ENCODE measurements around the gene SMARCD3. TPM values are rescaled to one million over a fixed set of nuclear protein-coding genes. Genes with fewer than 3 reads are reported as not detected.

The SMARCD3 gene
- total and polyA plus RNA-seq, 2 experiments from 2014 or later = 3.3 to 4.0 TPM

DNA sequence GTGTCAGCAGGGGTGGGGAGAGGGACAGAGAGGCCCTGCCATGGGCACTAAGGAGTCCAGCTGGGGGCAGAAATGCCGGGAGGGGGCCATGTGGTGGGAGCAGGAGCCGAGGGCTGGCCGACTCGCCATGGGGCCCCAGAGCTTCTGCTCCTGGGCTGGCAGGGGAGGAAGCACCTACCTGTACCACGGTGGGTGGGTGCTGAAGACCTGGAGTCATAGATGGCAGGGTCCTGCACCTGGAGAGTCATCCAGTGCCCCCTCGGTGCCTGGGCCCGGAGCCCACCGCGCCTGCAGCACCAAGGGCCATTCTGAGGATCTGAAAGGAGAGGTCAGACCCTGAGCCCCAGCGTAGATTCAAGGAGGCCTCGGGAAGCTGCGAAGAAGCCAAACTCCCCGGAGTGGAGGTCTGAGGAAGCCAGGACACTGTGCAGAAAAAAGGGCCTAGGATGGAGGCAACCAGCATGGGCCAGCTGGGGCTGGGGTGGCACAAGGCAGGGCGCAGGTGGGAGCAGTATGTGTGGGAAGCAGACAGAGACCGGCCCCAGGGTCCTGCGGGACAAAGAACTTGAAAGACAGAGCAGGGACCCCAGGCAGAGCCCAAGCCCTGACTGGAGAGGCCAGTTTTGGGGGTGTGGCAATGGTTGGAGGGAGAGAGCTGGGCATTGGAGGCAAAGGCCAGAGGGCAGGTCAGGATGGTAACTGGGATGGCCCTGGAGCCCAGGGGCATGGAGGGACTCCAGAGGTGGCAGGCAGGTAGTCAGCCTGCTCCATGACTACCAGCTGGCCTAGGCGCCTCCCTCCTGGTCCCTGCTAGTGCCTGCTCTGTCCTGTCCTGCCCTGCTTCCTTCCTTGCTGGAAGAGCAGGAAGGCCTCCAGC is 26.7 kb upstream of the SMARCD3 start (continued):
- TF ChIP-seq, protein P1, sequence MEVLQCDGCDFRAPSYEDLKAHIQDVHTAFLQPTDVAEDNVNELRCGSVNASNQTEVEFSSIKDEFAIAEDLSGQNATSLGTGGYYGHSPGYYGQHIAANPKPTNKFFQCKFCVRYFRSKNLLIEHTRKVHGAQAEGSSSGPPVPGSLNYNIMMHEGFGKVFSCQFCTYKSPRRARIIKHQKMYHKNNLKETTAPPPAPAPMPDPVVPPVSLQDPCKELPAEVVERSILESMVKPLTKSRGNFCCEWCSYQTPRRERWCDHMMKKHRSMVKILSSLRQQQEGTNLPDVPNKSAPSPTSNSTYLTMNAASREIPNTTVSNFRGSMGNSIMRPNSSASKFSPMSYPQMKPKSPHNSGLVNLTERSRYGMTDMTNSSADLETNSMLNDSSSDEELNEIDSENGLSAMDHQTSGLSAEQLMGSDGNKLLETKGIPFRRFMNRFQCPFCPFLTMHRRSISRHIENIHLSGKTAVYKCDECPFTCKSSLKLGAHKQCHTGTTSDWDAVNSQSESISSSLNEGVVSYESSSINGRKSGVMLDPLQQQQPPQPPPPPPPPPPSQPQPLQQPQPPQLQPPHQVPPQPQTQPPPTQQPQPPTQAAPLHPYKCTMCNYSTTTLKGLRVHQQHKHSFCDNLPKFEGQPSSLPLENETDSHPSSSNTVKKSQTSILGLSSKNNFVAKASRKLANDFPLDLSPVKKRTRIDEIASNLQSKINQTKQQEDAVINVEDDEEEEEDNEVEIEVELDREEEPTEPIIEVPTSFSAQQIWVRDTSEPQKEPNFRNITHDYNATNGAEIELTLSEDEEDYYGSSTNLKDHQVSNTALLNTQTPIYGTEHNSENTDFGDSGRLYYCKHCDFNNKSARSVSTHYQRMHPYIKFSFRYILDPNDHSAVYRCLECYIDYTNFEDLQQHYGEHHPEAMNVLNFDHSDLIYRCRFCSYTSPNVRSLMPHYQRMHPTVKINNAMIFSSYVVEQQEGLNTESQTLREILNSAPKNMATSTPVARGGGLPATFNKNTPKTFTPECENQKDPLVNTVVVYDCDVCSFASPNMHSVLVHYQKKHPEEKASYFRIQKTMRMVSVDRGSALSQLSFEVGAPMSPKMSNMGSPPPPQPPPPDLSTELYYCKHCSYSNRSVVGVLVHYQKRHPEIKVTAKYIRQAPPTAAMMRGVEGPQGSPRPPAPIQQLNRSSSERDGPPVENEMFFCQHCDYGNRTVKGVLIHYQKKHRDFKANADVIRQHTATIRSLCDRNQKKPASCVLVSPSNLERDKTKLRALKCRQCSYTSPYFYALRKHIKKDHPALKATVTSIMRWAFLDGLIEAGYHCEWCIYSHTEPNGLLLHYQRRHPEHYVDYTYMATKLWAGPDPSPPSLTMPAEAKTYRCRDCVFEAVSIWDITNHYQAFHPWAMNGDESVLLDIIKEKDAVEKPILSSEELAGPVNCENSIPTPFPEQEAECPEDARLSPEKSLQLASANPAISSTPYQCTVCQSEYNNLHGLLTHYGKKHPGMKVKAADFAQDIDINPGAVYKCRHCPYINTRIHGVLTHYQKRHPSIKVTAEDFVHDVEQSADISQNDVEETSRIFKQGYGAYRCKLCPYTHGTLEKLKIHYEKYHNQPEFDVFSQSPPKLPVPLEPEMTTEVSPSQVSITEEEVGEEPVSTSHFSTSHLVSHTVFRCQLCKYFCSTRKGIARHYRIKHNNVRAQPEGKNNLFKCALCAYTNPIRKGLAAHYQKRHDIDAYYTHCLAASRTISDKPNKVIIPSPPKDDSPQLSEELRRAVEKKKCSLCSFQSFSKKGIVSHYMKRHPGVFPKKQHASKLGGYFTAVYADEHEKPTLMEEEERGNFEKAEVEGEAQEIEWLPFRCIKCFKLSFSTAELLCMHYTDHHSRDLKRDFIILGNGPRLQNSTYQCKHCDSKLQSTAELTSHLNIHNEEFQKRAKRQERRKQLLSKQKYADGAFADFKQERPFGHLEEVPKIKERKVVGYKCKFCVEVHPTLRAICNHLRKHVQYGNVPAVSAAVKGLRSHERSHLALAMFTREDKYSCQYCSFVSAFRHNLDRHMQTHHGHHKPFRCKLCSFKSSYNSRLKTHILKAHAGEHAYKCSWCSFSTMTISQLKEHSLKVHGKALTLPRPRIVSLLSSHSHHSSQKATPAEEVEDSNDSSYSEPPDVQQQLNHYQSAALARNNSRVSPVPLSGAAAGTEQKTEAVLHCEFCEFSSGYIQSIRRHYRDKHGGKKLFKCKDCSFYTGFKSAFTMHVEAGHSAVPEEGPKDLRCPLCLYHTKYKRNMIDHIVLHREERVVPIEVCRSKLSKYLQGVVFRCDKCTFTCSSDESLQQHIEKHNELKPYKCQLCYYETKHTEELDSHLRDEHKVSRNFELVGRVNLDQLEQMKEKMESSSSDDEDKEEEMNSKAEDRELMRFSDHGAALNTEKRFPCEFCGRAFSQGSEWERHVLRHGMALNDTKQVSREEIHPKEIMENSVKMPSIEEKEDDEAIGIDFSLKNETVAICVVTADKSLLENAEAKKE (CRISPR knock-in tag; IDR thresholded peaks at IDR 0.05) = no peak
- TF ChIP-seq, protein P2, sequence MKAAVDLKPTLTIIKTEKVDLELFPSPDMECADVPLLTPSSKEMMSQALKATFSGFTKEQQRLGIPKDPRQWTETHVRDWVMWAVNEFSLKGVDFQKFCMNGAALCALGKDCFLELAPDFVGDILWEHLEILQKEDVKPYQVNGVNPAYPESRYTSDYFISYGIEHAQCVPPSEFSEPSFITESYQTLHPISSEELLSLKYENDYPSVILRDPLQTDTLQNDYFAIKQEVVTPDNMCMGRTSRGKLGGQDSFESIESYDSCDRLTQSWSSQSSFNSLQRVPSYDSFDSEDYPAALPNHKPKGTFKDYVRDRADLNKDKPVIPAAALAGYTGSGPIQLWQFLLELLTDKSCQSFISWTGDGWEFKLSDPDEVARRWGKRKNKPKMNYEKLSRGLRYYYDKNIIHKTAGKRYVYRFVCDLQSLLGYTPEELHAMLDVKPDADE (IDR thresholded peaks at IDR 0.05) = no peak
- TF ChIP-seq ZNF114 (CRISPR knock-in tag; IDR thresholded peaks at IDR 0.05) = no peak
- TF ChIP-seq, protein P3, sequence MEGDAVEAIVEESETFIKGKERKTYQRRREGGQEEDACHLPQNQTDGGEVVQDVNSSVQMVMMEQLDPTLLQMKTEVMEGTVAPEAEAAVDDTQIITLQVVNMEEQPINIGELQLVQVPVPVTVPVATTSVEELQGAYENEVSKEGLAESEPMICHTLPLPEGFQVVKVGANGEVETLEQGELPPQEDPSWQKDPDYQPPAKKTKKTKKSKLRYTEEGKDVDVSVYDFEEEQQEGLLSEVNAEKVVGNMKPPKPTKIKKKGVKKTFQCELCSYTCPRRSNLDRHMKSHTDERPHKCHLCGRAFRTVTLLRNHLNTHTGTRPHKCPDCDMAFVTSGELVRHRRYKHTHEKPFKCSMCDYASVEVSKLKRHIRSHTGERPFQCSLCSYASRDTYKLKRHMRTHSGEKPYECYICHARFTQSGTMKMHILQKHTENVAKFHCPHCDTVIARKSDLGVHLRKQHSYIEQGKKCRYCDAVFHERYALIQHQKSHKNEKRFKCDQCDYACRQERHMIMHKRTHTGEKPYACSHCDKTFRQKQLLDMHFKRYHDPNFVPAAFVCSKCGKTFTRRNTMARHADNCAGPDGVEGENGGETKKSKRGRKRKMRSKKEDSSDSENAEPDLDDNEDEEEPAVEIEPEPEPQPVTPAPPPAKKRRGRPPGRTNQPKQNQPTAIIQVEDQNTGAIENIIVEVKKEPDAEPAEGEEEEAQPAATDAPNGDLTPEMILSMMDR (conservative IDR thresholded peaks at IDR 0.05; ENCODE audit: low read depth in 2 of 2) = no peak
- no peak for TF ChIP-seq ZNF331 (CRISPR knock-in tag; IDR thresholded peaks at IDR 0.05; ENCODE audit: low read depth)
- no peak for TF ChIP-seq REST (IDR thresholded peaks at IDR 0.05; ENCODE audit: unreplicated experiment)
- no peak for TF ChIP-seq STAT1 (IDR thresholded peaks at IDR 0.05; ENCODE audit: unreplicated experiment)
- TF ChIP-seq POLR2AphosphoS5 (IDR thresholded peaks at IDR 0.05; ENCODE audit: low read depth) = no peak
- TF ChIP-seq EZH2 (IDR thresholded peaks at IDR 0.05; ENCODE audit: low read depth, unreplicated experiment) = no peak

Data from GM23338 (cell line).